Thoracic aorta (tissue), 2 donors: Measurements from ENCODE around the gene MN1. TPM values are rescaled to one million over a fixed set of nuclear protein-coding genes. Genes with fewer than 3 reads are reported as not detected.

Source experiments
- ATAC-seq: fragments of 150-250 bp; one replicate; pipeline ENCODE4 v1.8.0; 2017; ENCODE audit warnings: low read depth; ENCODE audit not compliant: insufficient number of reproducible peaks, low FRiP score
- DNase-seq: peaks from one replicate; pipeline ENCODE4 v3.0.0-alpha.2; 2020; ENCODE audit warnings: low spot score
- H3K27ac ChIP-seq, 2 donors: fragments of 200-600 bp; sonication (generic); 1 replicate in 1 of 2; 2 replicates in 1 of 2; pipeline ENCODE4 v1.5.1; 2016; ENCODE audit warnings: mild to moderate bottlenecking in 2 of 2, moderate library complexity in 2 of 2
- H3K27me3 ChIP-seq: fragments of 200-600 bp; sonication (generic); replicated peaks from 2 replicates; pipeline ENCODE4 v1.6.0; 2016; ENCODE audit warnings: mild to moderate bottlenecking; ENCODE audit not compliant: insufficient read depth
- H3K36me3 ChIP-seq: fragments of 200-600 bp; sonication (generic); one replicate; pipeline ENCODE4 v1.5.1; 2016
- H3K4me1 ChIP-seq, 2 donors: fragments of 200-600 bp; sonication (generic); 1 replicate in 1 of 2; 2 replicates in 1 of 2; pipeline versions ENCODE4 v1.5.1 to v1.6.0; 2016; ENCODE audit warnings: low read depth in 2 of 2, mild to moderate bottlenecking in 1 of 2; ENCODE audit not compliant: control insufficient read depth in 1 of 2
- H3K4me3 ChIP-seq: fragments of 200-600 bp; sonication (generic); 2 replicates; pipeline ENCODE4 v1.5.1; 2016; ENCODE audit warnings: mild to moderate bottlenecking
- H3K9me3 ChIP-seq: fragments of 200-600 bp; sonication (generic); 2 replicates; pipeline ENCODE4 v1.5.1; 2016
- total RNA-seq, 2 donors: library from RNA; depleted of rRNA; stranded (reverse); fragments of >200 nt; gene quantifications; one replicate each; pipeline versions ENCODE4 v1.1.0 to v1.2.3, GENCODE V29; 2016
- TF ChIP-seq, protein P1 (sequence below): fragments of 200-600 bp; sonication (generic); IDR thresholded peaks from one replicate; pipeline ENCODE4 v1.5.1; 2019; ENCODE audit warnings: antibody characterized with exemption

Gene MN1
- total RNA-seq, 2 donors from 2014 or later, result 30.1 to 39.8 TPM

- peaks cover 49 to 98% of the 10 kb centered on the region in 2 donors for H3K4me1 ChIP-seq
- no peaks in the 10 kb centered on the region for H3K9me3 ChIP-seq
- TF ChIP-seq, protein P1, sequence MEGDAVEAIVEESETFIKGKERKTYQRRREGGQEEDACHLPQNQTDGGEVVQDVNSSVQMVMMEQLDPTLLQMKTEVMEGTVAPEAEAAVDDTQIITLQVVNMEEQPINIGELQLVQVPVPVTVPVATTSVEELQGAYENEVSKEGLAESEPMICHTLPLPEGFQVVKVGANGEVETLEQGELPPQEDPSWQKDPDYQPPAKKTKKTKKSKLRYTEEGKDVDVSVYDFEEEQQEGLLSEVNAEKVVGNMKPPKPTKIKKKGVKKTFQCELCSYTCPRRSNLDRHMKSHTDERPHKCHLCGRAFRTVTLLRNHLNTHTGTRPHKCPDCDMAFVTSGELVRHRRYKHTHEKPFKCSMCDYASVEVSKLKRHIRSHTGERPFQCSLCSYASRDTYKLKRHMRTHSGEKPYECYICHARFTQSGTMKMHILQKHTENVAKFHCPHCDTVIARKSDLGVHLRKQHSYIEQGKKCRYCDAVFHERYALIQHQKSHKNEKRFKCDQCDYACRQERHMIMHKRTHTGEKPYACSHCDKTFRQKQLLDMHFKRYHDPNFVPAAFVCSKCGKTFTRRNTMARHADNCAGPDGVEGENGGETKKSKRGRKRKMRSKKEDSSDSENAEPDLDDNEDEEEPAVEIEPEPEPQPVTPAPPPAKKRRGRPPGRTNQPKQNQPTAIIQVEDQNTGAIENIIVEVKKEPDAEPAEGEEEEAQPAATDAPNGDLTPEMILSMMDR, result no peak
- ATAC-seq (no peak), DNase-seq (no peak)
- H3K27me3 ChIP-seq, result no peaks in the 10 kb centered on the region
- peak overlapping the region; percentile 87 to 95 for H3K27ac ChIP-seq
- no peaks in the 10 kb centered on the region for H3K36me3 ChIP-seq
- peak overlapping the region; percentile 59 for H3K4me3 ChIP-seq
These were observed 15.1 kb downstream of the MN1 start for GRCh38 chr22:27786291-27786932.

DNA sequence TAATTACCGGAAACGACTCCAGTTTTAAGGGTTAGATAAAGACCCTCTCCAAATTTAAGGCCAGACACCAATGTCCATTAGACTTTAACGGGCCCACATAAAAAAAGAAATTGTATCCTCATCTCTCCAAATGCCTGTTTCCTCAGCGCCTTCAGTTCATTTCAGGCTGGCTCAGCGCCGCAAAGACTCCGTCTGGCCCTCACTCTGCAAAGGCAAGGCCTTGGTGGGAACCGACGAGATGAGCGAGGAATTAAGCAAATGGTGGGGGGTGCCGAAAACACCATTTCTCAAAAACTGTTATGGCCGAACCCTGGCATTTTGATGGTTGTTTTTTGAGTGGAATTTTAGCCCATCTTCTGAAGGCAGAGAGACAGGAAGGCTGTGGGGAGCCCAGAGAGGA is 15.7 kb downstream of the MN1 start:
- no peak for DNase-seq
- Histone ChIP-seq H3K9me3 (no peaks in the 10 kb centered on the region), H3K4me1 (peaks cover 49 to 98% of the 10 kb centered on the region in 2 donors), H3K27ac (peak overlapping the region; percentile 87 to 95), H3K4me3 (peak overlapping the region; percentile 59), H3K36me3 (no peaks in the 10 kb centered on the region), H3K27me3 (no peaks in the 10 kb centered on the region)
- TF ChIP-seq, protein P1, result no peak
- no peak for ATAC-seq

- ATAC-seq (no peak), DNase-seq (no peak)
- Histone ChIP-seq H3K27me3 (no peaks in the 10 kb centered on the region), H3K9me3 (no peaks in the 10 kb centered on the region), H3K36me3 (no peaks in the 10 kb centered on the region), H3K4me1 (peaks cover 54 to 99% of the 10 kb centered on the region in 2 donors), H3K27ac (peak overlapping the region; percentile 87 to 95), H3K4me3 (peak overlapping the region; percentile 59)
- TF ChIP-seq, protein P1, result no peak
These were observed 17.5 kb downstream of the MN1 start for GRCh38 chr22:27784120-27784475.

DNA sequence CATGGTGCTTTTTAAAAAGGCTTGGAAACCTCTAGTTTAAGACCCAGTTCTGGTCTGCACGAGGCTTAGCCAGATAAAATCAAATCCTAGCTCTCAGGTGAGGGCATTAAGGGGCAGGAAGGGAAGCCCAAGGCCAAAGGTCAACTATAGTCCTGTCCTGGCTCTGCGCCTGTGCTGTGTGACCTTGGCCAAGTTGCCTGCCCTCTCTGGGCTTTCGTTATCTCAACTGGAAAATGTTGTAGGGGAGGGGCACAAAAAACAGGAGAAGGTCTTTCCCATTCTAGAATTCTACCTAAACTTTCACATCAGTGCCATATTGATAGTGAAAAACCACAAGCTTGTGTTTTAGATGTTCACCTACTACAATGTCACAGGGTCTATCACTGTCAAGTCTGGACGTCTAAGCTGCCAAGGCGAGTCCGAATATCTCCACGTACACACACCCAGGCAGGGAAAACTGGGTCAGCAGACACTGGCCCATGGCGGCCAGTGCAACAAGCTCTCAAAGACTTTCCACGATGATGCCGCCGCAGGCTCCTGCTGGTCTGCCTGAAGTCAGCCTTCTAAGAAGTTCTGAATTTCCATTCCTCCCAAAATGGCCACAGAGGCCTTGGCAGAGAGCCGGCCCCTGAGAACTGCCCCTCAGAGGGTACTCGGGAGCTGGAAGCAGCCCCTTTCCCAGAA is 18.0 kb downstream of the MN1 start:
- DNase-seq, result no peak
- Histone ChIP-seq H3K27me3 (no peaks in the 10 kb centered on the region), H3K4me1 (peaks cover 59 to 99% of the 10 kb centered on the region in 2 donors), H3K9me3 (no peaks in the 10 kb centered on the region), H3K27ac (peak overlapping the region; percentile 87 to 95), H3K36me3 (no peaks in the 10 kb centered on the region), H3K4me3 (peak overlapping the region; percentile 59)
- TF ChIP-seq, protein P1, result no peak
- ATAC-seq, result no peak

DNA sequence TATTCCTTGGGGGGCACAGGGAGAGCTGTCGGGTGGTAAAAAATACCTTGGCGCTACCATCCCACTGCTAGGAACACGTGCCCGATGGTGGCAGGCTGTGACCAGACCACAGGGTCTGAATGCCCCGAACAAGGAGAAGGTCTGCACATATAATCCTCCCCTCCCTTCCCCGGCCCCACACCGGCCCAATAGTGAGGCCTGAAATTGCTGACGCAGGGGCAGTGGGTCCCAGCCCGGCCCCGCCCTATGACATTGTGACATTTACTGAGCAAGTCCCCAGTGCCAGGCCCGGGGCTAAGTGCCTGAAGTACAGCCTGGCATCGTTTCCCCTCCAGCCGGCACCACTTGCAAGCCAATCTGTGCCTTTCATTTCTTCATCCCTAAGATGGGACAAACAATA is 19.5 kb downstream of the MN1 start:
- DNase-seq (no peak), ATAC-seq (no peak)
- Histone ChIP-seq H3K36me3 (no peaks in the 10 kb centered on the region), H3K27me3 (no peaks in the 10 kb centered on the region), H3K4me3 (peak overlapping the region; percentile 42), H3K4me1 (peaks cover 61 to 99% of the 10 kb centered on the region in 2 donors), H3K27ac (peak overlapping the region; percentile 87 to 95), H3K9me3 (no peaks in the 10 kb centered on the region)
- TF ChIP-seq, protein P1, result no peak
